ENCODE results near the gene FCHSD2. TPM values are rescaled to one million over a fixed set of nuclear protein-coding genes. Genes with fewer than 3 reads are reported as not detected.

Gene FCHSD2
- total and polyA plus RNA-seq, 9 of the 15 experiments (the other 6 are each of a cell fraction or from before 2014, with no cell fraction given), result 1.8 to 14.7 (median 6.4) TPM

- ATAC-seq (no peak), DNase-seq (ENCODE audit: extremely low read depth in 1 of 4, low spot score in 3 of 4) (no peak), FAIRE-seq (no peak)
- Histone ChIP-seq H3K4me3 (no peak overlapping the region), H2AFZ (ENCODE audit: low read depth, low read length) (no peak overlapping the region), H3K9me3 (replicated peaks; ENCODE audit: control insufficient read depth, insufficient read depth, low read depth, low read length) (no peaks in the 10 kb centered on the region), H3K9me1 (ENCODE audit: control insufficient read depth, insufficient read depth, low read length) (no peaks in the 10 kb centered on the region), H3K9ac (ENCODE audit: insufficient read depth in 1 of 2, low read depth in 2 of 2, low read length in 2 of 2) (no peak overlapping the region), H3K4me2 (ENCODE audit: insufficient read depth, low read length) (no peak overlapping the region), H3K79me2 (ENCODE audit: control insufficient read depth, insufficient read depth, low read length) (no peaks in the 10 kb centered on the region), H3K36me3 (ENCODE audit: control insufficient read depth, insufficient read depth, low read length) (no peaks in the 10 kb centered on the region), H3K27me3 (ENCODE audit: control insufficient read depth in 2 of 2, insufficient read depth in 2 of 2, low read length in 2 of 2) (no peaks in the 10 kb centered on the region), H3K4me1 (replicated peaks in 1 of 2; ENCODE audit: control insufficient read depth in 2 of 2, insufficient read depth in 2 of 2, low read length in 2 of 2) (no peaks in the 10 kb centered on the region), H3K27ac (ENCODE audit: extremely low read depth, low read depth, low read length) (no peak overlapping the region), H4K20me1 (replicated peaks; ENCODE audit: control insufficient read depth, insufficient read depth, low read length) (no peaks in the 10 kb centered on the region)
- ChIA-PET POLR2A (interaction anchor here (0.6 to 1.4 kb wide), 2 partner anchors 31 to 305 kb away, joined by 3 to 4 read pairs; no protein-coding TSS in a partner anchor), CTCF (ENCODE audit: low intra/inter-chr PET ratio) (no interaction called here)
- intact Hi-C loops (cut with micrococcal nuclease), result no loop called here
- in situ Hi-C loops (cut with MboI), result no loop called here
- TF ChIP-seq CREM (IDR thresholded peaks at IDR 0.05; ENCODE audit: low read depth) (no peak), TEAD2 (tag; IDR thresholded peaks at IDR 0.05) (no peak), STAG1 (CRISPR knock-in tag; IDR thresholded peaks at IDR 0.05; ENCODE audit: borderline replicate concordance) (no peak), ZNF224 (CRISPR knock-in tag; IDR thresholded peaks at IDR 0.05) (no peak)
- WGBS (ENCODE audit: insufficient coverage, low coverage, missing lambda C conversion rate), result 82% methylated on average over 9 of the region's 9 CpGs
- BruUV-seq (replicated peaks), result no TSS peak
These were observed 50.4 kb downstream of the FCHSD2 start for GRCh38 chr11:73091521-73092305.

GRCh38 chr11:73087730-73088129, 54.4 kb downstream of the FCHSD2 start:
- no peak overlapping the region for H2AFZ ChIP-seq (ENCODE audit: low read depth, low read length)
- 82% methylated on average over 1 of the region's 1 CpG for WGBS (ENCODE audit: insufficient coverage, low coverage, missing lambda C conversion rate)
- no peak overlapping the region for H3K4me3 ChIP-seq
- no peaks in the 10 kb centered on the region for H4K20me1 ChIP-seq (replicated peaks; ENCODE audit: control insufficient read depth, insufficient read depth, low read length)
- ChIA-PET POLR2A (interaction anchor here (0.8 to 1.6 kb wide), 3 partner anchors 9 to 13 kb away, joined by 3 to 6 read pairs (median 3); no protein-coding TSS in a partner anchor), CTCF (ENCODE audit: low intra/inter-chr PET ratio) (no interaction called here)
- in situ Hi-C loops (cut with MboI), result no loop called here
- no TSS peak for BruUV-seq (replicated peaks)
- FAIRE-seq, result no peak
- no peaks in the 10 kb centered on the region for H3K4me1 ChIP-seq (replicated peaks in 1 of 2; ENCODE audit: control insufficient read depth in 2 of 2, insufficient read depth in 2 of 2, low read length in 2 of 2)
- no peaks in the 10 kb centered on the region for H3K79me2 ChIP-seq (ENCODE audit: control insufficient read depth, insufficient read depth, low read length)
- no peaks in the 10 kb centered on the region for H3K9me3 ChIP-seq (replicated peaks; ENCODE audit: control insufficient read depth, insufficient read depth, low read depth, low read length)
- H3K4me2 ChIP-seq (ENCODE audit: insufficient read depth, low read length), result no peak overlapping the region
- H3K9me1 ChIP-seq (ENCODE audit: control insufficient read depth, insufficient read depth, low read length), result no peaks in the 10 kb centered on the region
- H3K27me3 ChIP-seq (ENCODE audit: control insufficient read depth in 2 of 2, insufficient read depth in 2 of 2, low read length in 2 of 2), result no peaks in the 10 kb centered on the region
- H3K9ac ChIP-seq (ENCODE audit: insufficient read depth in 1 of 2, low read depth in 2 of 2, low read length in 2 of 2), result no peak overlapping the region
- H3K27ac ChIP-seq (ENCODE audit: extremely low read depth, low read depth, low read length), result no peak overlapping the region
- DNase-seq (ENCODE audit: extremely low read depth in 1 of 4, low spot score in 3 of 4), result no peak
- H3K36me3 ChIP-seq (ENCODE audit: control insufficient read depth, insufficient read depth, low read length), result no peaks in the 10 kb centered on the region
- intact Hi-C loops (cut with micrococcal nuclease), result no loop called here
- ATAC-seq, result peak; percentile 38; the same call in 1 of the 3 replicates
- no peak for TF ChIP-seq USF2 (CRISPR knock-in tag; IDR thresholded peaks at IDR 0.05)
- no peak for TF ChIP-seq KHSRP (IDR thresholded peaks at IDR 0.05)
- TF ChIP-seq MAZ (CRISPR knock-in tag; conservative IDR thresholded peaks at IDR 0.05 in 1 of 2, IDR thresholded peaks at IDR 0.05 in 1 of 2), result no peak
- TF ChIP-seq CREB3 (tag; conservative IDR thresholded peaks at IDR 0.05; ENCODE audit: low read depth), result no peak
- no peak for TF ChIP-seq TRIM25 (IDR thresholded peaks at IDR 0.05; ENCODE audit: borderline replicate concordance)
- TF ChIP-seq FOXA3 (CRISPR knock-in tag; conservative IDR thresholded peaks at IDR 0.05 in 1 of 2, IDR thresholded peaks at IDR 0.05 in 1 of 2), result no peak
- no peak for TF ChIP-seq ZNF507 (tag; conservative IDR thresholded peaks at IDR 0.05)
- peak; percentile 45; the same call in 1 of the 2 replicates for TF ChIP-seq CEBPB (tag; IDR thresholded peaks at IDR 0.05)

Measured in K562 (cell line).